BJ (cell line): ENCODE measurements around the gene TBX15. TPM values are rescaled to one million over a fixed set of nuclear protein-coding genes. Genes with fewer than 3 reads are reported as not detected.
A peak's percentile ranks its signal among the peaks of the same experiment; 100 is the strongest.

Experiments
- CTCF ChIA-PET: fragments of 350-600 bp; formaldehyde crosslinking; extraction: SDS; loops from one replicate; lab custom pipeline; 2021; ENCODE audit warnings: antibody characterized with exemption, inconsistent platforms; lab: Yijun Ruan, JAX
- POLR2A ChIA-PET: fragments of 300-600 bp; sonication (Branson Sonifier 250); formaldehyde crosslinking; extraction: SDS; loops from one replicate; lab custom pipeline; 2021; ENCODE audit warnings: antibody characterized with exemption; lab: Charles Lee
- DNase-seq: peaks from one replicate; pipeline ENCODE4 v3.0.0-alpha.2; 2011; ENCODE audit warnings: low read depth
- H3K27me3 ChIP-seq: 2 replicates; pipeline ENCODE4 v1.6.0; 2011; ENCODE audit warnings: low read length; ENCODE audit not compliant: control insufficient read depth, insufficient read depth
- H3K36me3 ChIP-seq: 2 replicates; pipeline ENCODE4 v1.5.1; 2011; ENCODE audit warnings: low read length; ENCODE audit not compliant: control insufficient read depth, insufficient read depth
- H3K4me3 ChIP-seq: 2 replicates; pipeline ENCODE4 v1.5.1; 2011; ENCODE audit warnings: low read depth, mild to moderate bottlenecking, control low read depth, low read length
- CTCF ChIP-seq: IDR thresholded peaks from 2 replicates; pipeline ENCODE4 v1.5.1; 2011; ENCODE audit warnings: low read depth, mild to moderate bottlenecking, control low read depth, inconsistent platforms, low read length, moderate library complexity; ENCODE audit not compliant: insufficient read depth
- polyA plus RNA-seq: library from polyadenylated mRNA; depleted of rRNA; stranded (reverse); fragments of >200 nt; gene quantifications from 2 replicates; pipeline ENCODE4 v1.2.3, GENCODE V29; 2011

The TBX15 gene
- polyA plus RNA-seq, 1 experiment: 14.8 TPM

- Histone ChIP-seq H3K36me3 (peaks cover 4% of the 10 kb centered on the region; the same call in 1 of the 2 replicates), H3K4me3 (no peak overlapping the region), H3K27me3 (no peaks in the 10 kb centered on the region)
- ChIA-PET POLR2A (no interaction called here), CTCF (interaction anchor here (0.5 kb wide), 1 partner anchor 30 kb away, joined by 3 read pairs; no protein-coding TSS in a partner anchor)
- no peak for DNase-seq
- no peak for TF ChIP-seq CTCF
These were observed 82.9 kb downstream of the TBX15 start for GRCh38 chr1:118905196-118905595.

- POLR2A ChIA-PET: no interaction called here
- no peaks in the 10 kb centered on the region for H3K27me3 ChIP-seq
- CTCF ChIA-PET: no interaction called here
- no peak overlapping the region for H3K4me3 ChIP-seq
- DNase-seq: peak; percentile 10
- peaks cover 3% of the 10 kb centered on the region; the same call in 1 of the 2 replicates for H3K36me3 ChIP-seq
- no peak for TF ChIP-seq CTCF
These were observed 85.4 kb downstream of the TBX15 start for GRCh38 chr1:118902711-118903191.

- Histone ChIP-seq H3K4me3 (no peak overlapping the region), H3K27me3 (no peaks in the 10 kb centered on the region), H3K36me3 (peaks cover under 1% of the 10 kb centered on the region)
- TF ChIP-seq CTCF: no peak
- no peak for DNase-seq
- ChIA-PET POLR2A (no interaction called here), CTCF (no interaction called here)
These were observed 85.8 kb downstream of the TBX15 start for GRCh38 chr1:118902299-118902698.

GRCh38 chr1:118900643-118901440, 87.3 kb downstream of the TBX15 start:
- ChIA-PET POLR2A (no interaction called here), CTCF (no interaction called here)
- TF ChIP-seq CTCF: no peak
- Histone ChIP-seq H3K4me3 (no peak overlapping the region), H3K27me3 (no peaks in the 10 kb centered on the region), H3K36me3 (peaks cover 1% of the 10 kb centered on the region; the same call in 1 of the 2 replicates)
- no peak for DNase-seq

- ChIA-PET POLR2A (no interaction called here), CTCF (interaction anchor here (0.7 kb wide), 1 partner anchor 261 kb away, joined by 3 read pairs; no protein-coding TSS in a partner anchor)
- TF ChIP-seq CTCF: no peak
- DNase-seq: no peak
- H3K36me3 ChIP-seq: peaks cover 1% of the 10 kb centered on the region; the same call in 1 of the 2 replicates
- no peak overlapping the region for H3K4me3 ChIP-seq
- H3K27me3 ChIP-seq: no peaks in the 10 kb centered on the region
These were observed 88.8 kb downstream of the TBX15 start for GRCh38 chr1:118899340-118899739.
